Keratinocyte (primary cell): ENCODE data around the gene MGAT5B.

ENCODE experiments used
- EZH2 ChIP-seq: IDR thresholded peaks from one replicate; pipeline ENCODE4 v1.6.1; 2012; ENCODE audit warnings: inconsistent platforms, mild to moderate bottlenecking, low read length, moderate library complexity
- TF ChIP-seq, protein P1 (sequence below), 3 experiments: IDR thresholded peaks in 1 of 3; conservative IDR thresholded peaks in 1 of 3; optimal IDR thresholded peaks in 1 of 3; 2 replicates in 2 of 3; 3 replicates in 1 of 3; pipeline versions ENCODE3 to v1.5.1; 2011; ENCODE audit warnings: low read length in 3 of 3, mild to moderate bottlenecking in 3 of 3, moderate library complexity in 2 of 3, control low read depth in 1 of 3, inconsistent platforms in 1 of 3; ENCODE audit not compliant: insufficient read depth in 2 of 3; ENCODE audit errors: extremely low read depth in 1 of 3

DNA sequence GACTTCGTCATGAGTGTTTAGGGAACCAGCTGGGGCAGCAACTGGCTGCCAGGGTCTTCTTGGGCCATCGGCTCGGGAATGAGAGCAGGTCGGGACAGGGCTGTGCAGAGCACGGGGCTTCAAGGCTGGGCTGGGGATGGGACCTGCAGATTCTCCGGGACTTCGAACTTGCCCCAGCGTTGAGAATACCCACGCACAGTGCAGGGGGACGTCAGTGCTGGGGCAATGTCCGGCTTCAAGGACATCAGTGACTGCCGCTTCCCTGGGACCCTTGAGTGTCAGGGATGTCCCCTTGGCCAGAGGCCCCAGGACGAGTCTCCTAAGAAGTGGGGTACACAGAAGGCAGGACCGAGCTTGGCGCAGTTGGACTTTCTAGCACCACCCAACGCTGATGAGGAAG is 76.3 kb downstream of the MGAT5B start:
- TF ChIP-seq, protein P1, sequence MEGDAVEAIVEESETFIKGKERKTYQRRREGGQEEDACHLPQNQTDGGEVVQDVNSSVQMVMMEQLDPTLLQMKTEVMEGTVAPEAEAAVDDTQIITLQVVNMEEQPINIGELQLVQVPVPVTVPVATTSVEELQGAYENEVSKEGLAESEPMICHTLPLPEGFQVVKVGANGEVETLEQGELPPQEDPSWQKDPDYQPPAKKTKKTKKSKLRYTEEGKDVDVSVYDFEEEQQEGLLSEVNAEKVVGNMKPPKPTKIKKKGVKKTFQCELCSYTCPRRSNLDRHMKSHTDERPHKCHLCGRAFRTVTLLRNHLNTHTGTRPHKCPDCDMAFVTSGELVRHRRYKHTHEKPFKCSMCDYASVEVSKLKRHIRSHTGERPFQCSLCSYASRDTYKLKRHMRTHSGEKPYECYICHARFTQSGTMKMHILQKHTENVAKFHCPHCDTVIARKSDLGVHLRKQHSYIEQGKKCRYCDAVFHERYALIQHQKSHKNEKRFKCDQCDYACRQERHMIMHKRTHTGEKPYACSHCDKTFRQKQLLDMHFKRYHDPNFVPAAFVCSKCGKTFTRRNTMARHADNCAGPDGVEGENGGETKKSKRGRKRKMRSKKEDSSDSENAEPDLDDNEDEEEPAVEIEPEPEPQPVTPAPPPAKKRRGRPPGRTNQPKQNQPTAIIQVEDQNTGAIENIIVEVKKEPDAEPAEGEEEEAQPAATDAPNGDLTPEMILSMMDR (optimal IDR thresholded peaks at IDR 0.05 in 1 of 3, IDR thresholded peaks at IDR 0.05 in 1 of 3, conservative IDR thresholded peaks at IDR 0.05 in 1 of 3; ENCODE audit: extremely low read depth in 1 of 3, insufficient read depth in 2 of 3, low read length in 3 of 3), result no peak
- no peak for TF ChIP-seq EZH2
